Measurements from ENCODE around the gene EBF4.
A peak's percentile ranks its signal among the peaks of the same experiment; 100 is the strongest.

EBF4 gene, protein sequence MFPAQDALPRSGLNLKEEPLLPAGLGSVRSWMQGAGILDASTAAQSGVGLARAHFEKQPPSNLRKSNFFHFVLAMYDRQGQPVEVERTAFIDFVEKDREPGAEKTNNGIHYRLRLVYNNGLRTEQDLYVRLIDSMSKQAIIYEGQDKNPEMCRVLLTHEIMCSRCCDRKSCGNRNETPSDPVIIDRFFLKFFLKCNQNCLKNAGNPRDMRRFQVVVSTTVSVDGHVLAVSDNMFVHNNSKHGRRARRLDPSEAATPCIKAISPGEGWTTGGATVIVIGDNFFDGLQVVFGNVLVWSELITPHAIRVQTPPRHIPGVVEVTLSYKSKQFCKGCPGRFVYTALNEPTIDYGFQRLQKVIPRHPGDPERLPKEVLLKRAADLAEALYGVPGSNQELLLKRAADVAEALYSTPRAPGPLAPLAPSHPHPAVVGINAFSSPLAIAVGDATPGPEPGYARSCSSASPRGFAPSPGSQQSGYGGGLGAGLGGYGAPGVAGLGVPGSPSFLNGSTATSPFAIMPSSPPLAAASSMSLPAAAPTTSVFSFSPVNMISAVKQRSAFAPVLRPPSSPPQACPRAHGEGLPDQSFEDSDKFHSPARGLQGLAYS

DNA sequence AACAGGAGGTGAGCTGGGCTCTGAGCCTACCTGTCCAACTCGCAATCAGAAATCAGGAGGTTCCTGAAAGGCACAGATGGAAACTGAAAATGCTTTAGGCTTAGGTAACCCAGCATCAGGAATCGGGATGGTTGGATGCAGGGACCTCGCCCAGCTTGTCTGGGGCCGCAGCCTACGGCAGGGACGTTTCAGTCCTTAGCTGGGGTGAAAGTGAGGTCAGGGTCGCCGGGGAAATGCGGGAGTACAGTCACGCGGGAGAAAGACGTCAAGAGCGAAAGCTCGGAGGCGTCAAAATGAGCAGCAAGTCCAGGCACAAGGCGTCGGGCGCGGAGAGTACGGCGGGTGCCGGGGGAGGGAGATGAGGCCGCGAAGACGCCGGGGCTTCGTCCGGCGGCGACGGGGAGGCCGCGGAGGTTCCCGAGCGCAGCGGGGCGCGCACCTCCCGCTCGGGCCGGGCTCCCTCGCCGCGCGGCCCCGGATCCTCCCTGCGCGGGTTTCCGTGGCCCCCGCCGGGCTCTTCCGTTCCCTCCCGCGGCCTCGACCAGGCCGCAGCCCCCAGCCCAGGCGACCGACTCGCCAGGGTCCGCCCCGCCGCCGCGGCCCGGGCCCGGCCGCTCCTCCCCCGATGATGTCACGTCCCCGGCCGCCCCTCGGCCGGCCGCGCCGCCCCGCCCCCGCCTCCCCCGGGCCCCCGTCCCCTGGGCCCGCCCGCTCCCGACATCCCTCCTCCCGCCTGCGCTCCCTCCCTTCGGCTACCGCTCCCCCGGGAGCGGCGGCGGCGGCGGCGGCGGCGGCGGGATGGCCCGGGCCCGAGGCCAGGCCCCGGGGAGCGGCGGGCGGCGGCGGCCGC is at the start of gene EBF4:
EBF4 (plus strand) TSS at position 745 of the 850 bp plus-strand sequence. CDS start 866 bp downstream, outside the sequence.
- DNase-seq, result no peak

DNA sequence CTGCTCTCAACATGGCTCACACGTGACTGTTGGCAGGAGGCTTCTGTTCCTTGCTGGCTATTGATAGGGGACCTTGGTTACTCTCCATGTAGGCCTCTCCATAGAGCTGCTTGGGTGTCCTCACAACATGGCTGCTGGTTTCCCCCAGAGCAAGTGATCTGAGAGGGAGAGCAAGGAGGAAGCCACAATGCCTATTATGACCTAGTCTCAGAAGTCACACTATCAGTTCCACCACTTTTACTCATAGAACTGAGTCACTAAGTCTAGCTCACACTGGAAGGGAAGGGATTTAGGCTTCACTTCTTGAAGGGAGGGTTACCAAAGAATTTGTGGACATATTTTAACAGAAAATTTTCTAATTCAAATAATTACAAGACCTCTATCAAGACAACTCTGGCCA is 48.9 kb upstream of the EBF4 start:
- DNase-seq, result no peak

DNA sequence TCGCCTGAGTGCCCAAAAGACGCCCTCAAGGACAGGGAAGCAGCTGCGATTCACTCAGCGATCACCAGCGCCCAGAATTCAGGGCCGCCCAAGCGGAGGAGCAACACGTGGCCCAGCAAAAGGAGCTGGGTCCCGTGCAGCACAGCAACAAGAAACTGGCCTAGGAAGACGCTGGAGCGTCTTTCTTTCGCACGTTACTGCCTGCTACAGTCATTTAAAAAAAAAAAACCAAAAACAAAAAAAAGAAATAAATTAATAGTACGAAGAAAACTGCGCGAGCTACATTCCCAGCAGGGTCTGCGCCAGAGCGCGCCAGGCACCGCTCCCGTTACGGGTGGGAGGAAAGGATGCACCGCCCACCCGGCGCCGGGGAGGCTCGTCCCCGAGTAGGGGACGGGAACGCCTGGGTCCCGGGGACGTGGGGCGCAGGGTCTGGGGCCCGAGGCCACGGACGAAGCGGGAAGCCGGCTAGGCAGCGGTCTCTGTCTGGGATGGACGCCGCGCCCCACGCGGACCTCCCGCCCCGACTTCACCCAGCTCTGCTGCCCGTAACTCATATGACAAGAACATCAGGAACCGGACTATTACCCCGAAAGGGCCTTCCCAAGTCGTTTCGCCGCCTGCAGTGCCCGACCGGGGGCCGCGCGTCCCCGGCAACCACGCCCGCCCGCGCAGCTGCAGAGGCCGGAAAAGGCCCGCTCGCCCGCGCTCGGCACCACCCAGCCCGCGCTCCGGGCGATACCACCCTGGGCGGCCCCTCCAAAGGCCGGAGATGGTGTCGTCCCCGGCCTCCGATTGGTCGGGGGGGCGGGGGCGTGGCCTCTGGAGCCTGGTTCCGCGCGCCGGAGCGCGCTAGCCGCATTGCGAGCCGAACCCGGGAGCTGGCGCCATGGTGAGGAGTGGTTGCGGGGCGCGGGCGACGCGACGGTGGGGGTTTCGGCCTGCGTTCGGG is 40.5 kb upstream of the EBF4 start, which contains the start of gene NOP56:
NOP56 (plus strand) TSS at position 861 of the 952 bp plus-strand sequence; CDS start at position 890, 29 bp downstream.
- peak; percentile 83 for DNase-seq

DNA sequence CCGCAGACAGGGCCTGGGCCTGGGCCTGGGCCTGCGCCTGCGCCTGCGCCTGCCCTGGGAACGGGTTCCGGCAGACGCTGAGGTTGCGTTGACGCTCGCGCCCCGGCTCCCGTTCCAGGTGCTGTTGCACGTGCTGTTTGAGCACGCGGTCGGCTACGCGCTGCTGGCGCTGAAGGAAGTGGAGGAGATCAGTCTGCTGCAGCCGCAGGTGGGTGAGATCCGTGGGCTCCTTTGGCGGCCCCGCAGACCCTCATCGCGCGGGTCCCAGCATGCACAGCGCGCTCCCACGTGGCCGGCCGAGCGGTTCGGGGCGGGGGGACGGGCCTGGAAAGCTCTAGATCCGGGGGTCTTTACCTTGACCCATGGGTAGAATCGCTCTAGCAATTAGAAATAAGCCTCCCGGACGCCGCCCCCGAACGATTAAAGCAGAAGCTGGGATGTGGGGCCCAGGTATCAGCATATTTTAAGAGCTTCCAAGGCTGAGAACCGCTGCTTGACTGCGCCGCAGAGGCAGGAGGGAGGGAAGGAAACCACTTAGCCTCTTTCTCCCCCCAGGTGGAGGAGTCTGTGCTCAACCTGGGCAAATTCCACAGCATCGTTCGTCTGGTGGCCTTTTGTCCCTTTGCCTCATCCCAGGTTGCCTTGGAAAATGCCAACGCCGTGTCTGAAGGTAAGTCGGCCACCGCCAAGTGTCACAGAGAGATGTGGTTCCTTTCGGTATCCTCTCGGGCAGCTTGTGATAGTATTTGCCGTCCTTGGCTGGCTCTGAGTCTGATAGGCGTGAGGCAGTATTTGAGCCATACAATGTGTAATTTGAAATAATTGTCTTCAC is 39.6 kb upstream of the EBF4 start:
- no peak for DNase-seq

DNA sequence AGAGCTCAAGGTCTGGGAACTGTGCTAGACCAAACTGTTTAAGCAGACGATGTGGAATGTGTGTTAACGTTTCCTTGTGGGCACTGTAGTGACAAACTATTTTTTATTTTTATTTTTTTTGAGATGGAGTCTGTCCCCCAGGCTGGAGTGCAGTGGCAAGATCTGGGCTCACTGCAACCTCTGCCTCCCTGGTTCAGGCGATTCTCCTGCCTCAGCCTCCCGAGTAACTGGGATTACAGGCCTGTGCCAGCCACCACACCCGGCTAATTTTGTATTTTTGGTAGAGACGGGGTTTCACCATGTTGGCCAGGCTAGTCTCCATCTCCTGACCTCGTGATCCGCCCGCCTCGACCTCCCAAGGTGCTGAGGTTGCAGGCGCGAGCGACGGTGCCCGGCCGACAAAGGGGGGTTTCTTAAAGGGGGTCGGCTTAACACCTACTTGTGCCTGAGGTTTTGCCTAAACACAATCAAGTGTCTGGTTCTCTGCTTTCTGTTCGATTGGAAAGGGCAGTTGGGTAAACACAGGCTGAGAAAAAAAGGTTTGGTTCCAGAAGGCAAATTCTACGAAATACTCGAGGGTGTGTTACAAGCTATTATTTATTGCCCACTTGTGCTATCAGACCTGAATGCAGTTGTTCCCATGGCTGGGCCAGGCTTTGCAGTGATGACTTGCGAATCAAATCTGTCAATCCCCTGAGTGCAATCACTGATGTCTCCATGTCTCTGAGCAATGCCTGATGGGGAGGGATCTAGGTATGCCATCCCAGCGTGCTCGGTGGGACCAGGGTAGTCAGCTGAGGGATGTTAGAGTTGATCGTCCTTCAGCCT is 38.8 kb upstream of the EBF4 start:
- no peak for DNase-seq

DNA sequence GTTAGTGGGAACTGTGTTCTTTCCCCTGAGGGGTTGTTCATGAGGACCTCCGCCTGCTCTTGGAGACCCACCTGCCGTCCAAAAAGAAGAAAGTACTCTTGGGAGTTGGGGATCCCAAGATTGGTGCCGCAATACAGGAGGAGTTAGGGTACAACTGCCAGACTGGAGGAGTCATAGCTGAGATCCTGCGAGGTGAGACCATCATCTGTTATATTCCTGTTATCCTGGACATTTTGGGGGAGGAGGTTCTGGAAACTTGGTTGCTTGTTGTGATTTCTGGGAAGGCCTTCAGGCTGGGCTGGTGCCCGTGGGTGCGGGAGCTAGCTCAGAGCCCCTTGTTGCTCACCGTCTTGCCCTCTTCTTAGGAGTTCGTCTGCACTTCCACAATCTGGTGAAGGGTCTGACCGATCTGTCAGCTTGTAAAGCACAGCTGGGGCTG is 38.2 kb upstream of the EBF4 start:
- DNase-seq, result no peak

DNA sequence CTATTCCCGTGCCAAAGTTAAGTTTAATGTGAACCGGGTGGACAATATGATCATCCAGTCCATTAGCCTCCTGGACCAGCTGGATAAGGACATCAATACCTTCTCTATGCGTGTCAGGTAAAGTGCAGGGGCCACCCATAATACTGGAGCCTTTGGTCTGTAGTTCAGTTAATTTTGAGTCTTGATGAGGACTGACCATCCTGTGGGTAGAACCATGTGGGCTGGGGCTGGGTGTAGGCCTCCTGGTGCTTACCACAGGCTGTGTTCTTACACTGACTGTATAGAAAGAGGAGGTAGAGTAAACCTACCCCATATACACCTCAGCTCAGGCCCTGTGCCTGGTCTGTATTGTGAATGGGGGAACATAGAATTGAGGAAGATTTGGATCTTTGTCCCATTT is 37.7 kb upstream of the EBF4 start:
- DNase-seq, result no peak

DNA sequence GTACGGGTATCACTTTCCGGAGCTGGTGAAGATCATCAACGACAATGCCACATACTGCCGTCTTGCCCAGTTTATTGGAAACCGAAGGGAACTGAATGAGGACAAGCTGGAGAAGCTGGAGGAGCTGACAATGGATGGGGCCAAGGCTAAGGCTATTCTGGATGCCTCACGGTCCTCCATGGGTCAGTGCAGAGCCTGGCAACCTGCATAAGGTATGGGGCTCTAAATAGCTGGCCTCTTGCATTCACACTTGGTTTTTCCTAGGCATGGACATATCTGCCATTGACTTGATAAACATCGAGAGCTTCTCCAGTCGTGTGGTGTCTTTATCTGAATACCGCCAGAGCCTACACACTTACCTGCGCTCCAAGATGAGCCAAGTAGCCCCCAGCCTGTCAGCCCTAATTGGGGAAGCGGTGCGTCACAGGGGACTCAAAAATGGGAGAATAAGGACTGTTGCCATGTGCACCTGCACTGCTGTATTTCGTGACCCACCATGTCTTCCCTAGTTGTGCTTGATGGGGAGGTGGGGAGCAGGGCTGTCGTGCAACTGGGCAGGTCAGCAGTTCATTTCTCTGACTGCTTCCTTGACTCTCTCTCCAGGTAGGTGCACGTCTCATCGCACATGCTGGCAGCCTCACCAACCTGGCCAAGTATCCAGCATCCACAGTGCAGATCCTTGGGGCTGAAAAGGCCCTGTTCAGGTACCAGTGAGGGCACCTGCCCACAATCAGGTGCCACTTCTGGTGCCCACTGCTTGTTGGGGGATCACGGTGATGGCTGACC is 37.1 kb upstream of the EBF4 start:
- DNase-seq, result no peak

DNA sequence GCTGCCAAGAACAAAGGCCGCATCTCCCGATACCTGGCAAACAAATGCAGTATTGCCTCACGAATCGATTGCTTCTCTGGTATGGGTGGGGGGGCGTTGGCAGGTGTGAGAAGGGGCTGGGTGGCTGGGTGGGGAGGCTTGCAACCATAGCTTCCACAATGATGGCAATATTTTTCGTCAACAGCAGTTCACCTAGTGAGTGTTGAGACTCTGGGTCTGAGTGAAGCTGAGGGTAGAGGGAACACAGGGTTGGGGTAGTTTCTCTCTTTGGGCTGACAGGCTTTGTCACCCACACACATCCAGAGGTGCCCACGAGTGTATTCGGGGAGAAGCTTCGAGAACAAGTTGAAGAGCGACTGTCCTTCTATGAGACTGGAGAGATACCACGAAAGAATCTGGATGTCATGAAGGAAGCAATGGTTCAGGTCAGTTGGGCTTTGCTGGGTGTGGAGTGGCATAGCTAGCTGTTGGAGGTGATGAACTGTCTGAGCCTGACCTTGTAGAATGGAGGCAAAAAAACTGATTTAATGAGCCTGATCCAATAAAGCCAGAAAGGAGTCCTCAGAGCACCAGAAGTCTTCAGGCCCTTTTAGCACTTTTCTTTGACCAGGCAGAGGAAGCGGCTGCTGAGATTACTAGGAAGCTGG is 36.0 kb upstream of the EBF4 start:
- DNase-seq, result no peak

DNA sequence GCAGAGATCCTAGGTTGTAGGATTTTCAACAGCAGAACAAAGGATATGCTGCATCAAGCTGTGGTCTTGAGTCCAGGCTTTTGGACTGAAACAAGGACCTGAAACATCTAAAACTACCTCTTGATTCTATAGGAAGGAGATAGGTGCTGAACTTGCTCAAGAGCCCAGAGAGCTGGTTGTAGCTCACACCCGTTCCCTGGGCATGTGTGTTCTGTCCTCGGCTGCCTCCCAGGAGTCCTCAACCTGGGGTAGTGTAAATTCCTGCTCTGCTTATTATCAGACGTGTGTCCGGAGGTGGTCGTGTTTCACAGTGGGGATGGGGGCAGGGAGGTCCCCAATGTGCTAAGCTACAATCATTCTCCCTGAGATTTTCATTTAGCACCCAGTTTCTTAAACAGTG is 35.3 kb upstream of the EBF4 start:
- DNase-seq, result no peak

DNA sequence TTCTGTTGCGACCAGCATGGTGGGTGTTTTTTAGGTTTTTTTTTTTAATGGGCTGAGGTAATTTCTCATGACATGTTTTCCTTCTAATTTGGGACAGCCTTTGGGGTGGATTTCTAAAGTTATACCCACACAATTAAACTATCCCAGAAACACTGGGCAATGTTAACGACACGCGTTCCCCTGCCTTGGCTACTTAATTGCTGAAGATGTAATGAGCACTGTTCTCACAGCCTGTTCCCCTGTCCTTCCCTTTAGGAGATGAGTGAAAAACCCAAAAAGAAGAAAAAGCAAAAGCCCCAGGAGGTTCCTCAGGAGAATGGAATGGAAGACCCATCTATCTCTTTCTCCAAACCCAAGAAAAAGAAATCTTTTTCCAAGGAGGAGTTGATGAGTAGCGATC is 34.9 kb upstream of the EBF4 start:
- no peak for DNase-seq

DNA sequence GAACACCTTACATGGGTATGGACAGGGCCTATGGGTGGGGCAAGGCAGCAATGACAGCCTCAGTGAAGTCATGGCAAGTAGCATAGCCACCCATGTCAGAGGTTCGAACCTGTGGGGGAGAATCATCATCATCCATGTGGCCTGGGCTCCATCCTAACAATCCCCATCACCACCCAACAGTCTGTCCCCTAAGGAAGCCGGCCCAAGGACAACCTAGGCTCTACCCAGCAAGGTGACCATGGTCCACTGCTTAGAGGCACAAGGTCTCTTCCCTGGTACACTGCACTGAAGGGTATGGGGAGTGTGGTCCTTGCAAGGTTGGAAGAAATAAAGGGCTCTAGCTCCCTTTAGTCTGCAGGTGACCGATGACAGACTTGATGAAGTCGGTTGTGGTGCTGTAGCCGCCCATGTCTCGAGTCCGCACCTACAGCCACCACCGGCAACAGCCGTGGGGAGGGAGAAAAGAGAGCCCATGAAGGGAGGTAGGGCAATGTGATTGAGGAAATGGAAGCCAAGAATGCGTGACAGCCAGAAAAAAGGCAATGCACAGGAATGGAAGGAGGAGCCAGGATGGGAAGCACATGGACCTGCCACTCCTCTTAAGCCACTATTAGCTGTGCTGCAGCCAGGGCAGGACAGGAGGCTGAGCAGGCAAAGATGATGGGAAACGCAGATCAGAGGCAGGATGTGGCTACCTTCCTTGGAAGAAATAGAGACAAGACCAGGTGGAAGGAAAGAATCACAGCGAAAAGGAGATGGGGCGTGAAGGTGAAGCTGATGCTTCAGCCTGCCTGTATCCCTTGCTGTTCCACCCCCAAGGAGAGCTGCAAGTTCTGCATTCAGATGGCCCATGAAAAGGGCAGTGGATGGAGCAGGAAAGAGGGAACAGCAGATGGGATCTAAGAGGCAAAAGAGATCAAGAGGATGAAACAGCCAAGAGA is 33.9 kb upstream of the EBF4 start:
- no peak for DNase-seq

DNA sequence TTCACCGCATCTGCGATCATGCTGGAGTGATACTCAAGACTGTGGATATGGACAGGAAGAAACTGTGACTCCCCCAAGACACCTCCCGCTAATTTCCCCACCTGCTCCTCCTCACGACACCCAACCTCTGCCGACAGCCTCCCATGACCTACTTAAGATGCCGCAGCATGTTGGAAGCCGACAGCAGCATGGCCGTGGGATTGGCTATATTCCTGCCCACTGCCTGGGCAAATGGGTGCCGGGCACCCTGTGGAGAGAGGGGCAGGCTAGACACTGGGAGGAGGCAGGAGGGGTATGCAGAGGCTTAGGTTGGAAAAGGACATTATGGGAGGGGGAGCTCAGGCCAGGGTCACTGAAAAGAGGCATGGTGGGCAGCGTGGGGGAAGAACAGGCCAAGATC is 33.0 kb upstream of the EBF4 start:
- DNase-seq, result no peak

DNA sequence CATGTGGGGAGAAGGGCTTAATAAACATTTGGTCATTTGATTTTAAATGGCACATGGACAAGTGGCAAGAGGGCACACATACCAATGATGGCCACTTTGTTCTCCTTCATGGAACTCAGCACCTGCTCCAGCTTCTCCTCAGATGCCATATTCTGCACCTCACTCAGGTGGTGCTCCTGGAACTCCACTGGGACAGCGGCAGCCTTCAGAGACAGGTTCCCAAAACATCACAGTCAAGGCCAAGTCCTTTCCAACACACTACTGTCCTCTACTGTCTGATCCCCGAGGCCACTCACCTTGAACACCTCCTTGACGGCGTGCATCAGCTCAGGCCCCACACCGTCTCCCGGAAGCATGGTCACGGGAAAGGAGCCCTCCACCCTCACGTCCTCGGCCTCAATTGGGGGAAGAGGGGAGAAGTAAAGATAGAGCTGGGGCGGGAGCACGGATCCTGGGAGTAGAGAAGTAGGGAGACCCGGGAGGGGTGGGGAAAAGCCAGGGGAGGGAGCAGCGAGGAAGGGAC is 29.2 kb upstream of the EBF4 start:
- no peak for DNase-seq

DNA sequence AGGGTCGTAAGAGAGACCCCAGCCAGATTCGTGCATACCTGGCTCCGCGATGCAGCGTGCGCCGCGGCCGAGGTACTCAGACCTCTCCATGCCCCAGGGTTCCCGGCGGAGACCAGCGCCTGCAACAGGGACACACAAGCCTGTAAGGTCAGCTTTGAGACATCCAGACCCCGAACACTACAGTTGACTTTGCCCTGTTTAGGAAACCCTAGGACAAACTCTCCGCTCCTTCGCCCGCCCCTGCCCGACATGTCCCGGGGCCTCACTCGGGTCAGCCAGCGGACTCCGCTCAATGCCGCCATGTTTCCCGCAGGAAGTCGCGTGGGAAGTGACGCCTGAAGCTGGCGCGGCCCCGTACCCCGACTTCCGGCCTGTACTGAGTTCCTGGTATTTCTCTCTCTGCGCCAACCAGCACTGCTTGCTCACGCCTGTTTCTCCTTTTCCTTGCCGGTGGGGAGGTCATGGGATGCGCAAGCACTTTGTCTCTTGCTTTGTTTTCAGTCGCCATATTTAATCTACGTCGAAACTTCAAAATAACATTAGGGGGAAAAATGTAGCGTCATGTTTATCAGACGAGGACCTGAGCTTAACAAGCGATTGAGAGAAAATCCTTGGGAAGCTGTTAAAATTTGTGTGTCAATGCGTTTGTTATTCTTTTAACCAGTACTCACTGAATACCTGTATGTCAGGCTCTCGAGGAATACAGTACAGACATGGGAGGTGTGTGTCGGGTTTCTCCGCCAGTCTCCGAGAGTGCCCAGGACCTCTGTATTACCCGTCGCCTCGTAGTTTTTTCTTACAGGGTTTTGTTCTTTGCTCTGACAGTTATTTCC is 28.5 kb upstream of the EBF4 start, which contains the start of gene IDH3B:
IDH3B (minus strand) TSS at position 330 of the 833 bp plus-strand sequence; CDS start at position 302, 28 bp downstream.
- peak; percentile 73 for DNase-seq

DNA sequence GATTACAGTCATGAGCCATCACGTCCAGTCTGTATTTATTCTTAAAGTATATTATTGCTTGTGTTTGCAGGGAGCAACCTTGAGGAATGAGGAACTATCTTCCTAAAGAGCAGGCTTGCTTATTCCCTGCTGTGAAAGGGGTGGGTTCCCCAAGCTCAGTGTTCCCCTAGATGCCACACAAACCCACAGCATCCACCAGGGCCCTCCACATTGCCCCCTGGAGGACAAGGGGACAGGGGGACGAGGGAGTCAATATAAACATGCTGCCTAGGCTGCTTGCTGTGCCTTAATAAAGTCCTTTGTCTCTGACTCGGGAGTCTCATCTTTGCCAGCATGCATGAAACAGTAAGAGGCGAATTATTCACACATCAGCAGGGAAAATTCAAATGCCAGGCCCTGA is 20.6 kb upstream of the EBF4 start:
- DNase-seq, result no peak
